Tongue (tissue), 3 donors: Measurements from ENCODE around the gene ALDH3B1. TPM values are rescaled to one million over a fixed set of nuclear protein-coding genes. Genes with fewer than 3 reads are reported as not detected.

ENCODE experiments used
- DNase-seq: peaks from one replicate; pipeline ENCODE4 v3.0.0-alpha.2; 2015
- small RNA-seq: library from RNA; depleted of rRNA; stranded (forward); fragments of <200 nt; gene quantifications from one replicate; pipeline ENCODE3, GENCODE V24; 2014; ENCODE audit warnings: low replicate concordance
- total RNA-seq: library from RNA; depleted of rRNA; stranded (reverse); fragments of >200 nt; gene quantifications from one replicate; pipeline ENCODE4 v1.2.3, GENCODE V29; 2014

The ALDH3B1 gene
- total RNA-seq, 1 donor from 2014 or later: 3.8 TPM

GRCh38 chr11:68074584-68075352, 64.6 kb downstream of the ALDH3B1 start:
- DNase-seq: no peak

GRCh38 chr11:68076371-68077042, 66.4 kb downstream of the ALDH3B1 start:
- no peak for DNase-seq

DNA sequence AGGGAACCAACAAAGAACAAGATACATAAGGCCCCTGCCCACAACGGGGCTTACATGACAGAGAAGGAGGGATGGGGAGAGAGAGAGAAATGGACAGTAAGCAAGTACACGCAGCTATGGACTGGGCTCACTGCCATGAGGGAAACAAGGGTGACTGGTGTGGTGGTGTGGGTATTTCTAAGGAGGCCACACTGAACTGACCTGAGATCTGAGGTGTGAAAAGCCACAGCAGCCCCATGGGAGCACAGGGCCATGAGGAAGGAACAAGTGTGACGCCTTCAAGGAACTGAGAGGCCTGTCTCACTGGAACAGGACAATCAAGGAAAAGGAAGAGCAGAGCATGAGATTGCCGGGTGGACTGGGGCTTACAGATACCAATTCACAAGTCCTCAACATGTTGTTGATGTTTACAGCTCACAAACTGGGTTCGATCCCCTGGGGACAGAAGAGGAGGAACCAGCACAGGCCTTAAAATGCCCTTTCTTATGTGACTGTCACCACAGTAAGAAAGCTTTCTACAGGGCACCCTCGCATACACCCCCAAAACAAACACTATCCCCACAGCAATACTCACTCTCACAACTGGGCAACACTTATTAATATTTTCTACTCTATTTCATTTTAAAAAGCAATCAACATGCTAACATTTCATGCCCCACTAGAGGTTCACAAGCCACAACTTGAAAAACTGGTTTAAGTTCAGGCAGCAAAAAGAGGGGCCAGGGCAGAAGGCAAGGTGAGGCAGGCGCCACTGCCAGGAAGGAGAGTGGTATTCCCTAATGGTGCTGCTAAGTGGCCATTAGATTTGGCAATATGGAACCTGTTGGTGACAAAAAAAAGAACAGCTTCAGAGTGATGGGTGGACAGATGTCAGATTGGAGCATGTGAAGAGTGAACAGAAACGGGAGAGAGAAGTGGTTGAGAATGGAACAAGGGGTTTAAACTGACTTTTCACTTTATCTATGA, 67.8 kb downstream of the ALDH3B1 start:
- no peak for DNase-seq

Small RNAs within 50 kb of the gene (small RNA-seq; reads per million reads assigned to genes)
- gene MIR6753: not detected

Other genes starting within 250 kb of the ALDH3B1 start
- 9.9 TPM for gene UNC93B1, start 6.2 kb upstream of the ALDH3B1 start, total RNA-seq
- gene NDUFS8, start 20.4 kb downstream of the ALDH3B1 start, total RNA-seq: 83.0 TPM
- 30.4 TPM for gene TCIRG1, start 28.7 kb downstream of the ALDH3B1 start, total RNA-seq
- gene CHKA, start 111.1 kb downstream of the ALDH3B1 start, total RNA-seq: 19.0 TPM
- 54.7 TPM for gene KMT5B, start 203.0 kb downstream of the ALDH3B1 start, total RNA-seq